Measurements from ENCODE around the gene RAB15.

Gene RAB15

GRCh38 chr14:64954491-64955240 lies 17.5 kb downstream of the RAB15 start:
- no peak for DNase-seq

GRCh38 chr14:64953661-64954060 lies 18.5 kb downstream of the RAB15 start:
- no peak for DNase-seq

GRCh38 chr14:64953310-64953654 lies 18.9 kb downstream of the RAB15 start:
- no peak for DNase-seq

GRCh38 chr14:64952598-64953309 lies 19.4 kb downstream of the RAB15 start:
- no peak for DNase-seq

GRCh38 chr14:64951724-64952123 lies 20.4 kb downstream of the RAB15 start:
- no peak for DNase-seq

- no peak for DNase-seq
Observed at GRCh38 chr14:64951291-64951690, 20.8 kb downstream of the RAB15 start.

GRCh38 chr14:64950889-64951288 lies 21.2 kb downstream of the RAB15 start:
- DNase-seq = no peak

GRCh38 chr14:64948612-64949210 lies 23.4 kb downstream of the RAB15 start:
- no peak for DNase-seq

- DNase-seq = no peak
Observed at GRCh38 chr14:64947710-64948611, 24.2 kb downstream of the RAB15 start.

- DNase-seq = no peak
Observed at GRCh38 chr14:64946310-64947045, 25.7 kb downstream of the RAB15 start.

GRCh38 chr14:64945431-64946178 lies 26.5 kb downstream of the RAB15 start:
- no peak for DNase-seq

GRCh38 chr14:64944861-64945260 lies 27.3 kb downstream of the RAB15 start:
- DNase-seq = no peak

- no peak for DNase-seq
Observed at GRCh38 chr14:64944041-64944440, 28.1 kb downstream of the RAB15 start.

- DNase-seq = no peak
Observed at GRCh38 chr14:64943556-64943955, 28.6 kb downstream of the RAB15 start.

GRCh38 chr14:64942531-64943111 lies 29.5 kb downstream of the RAB15 start, which contains the start of gene GPX2:
TSS of gene GPX2 (minus strand) at chr14:64942745. CDS start at chr14:64942726, 19 bp downstream.
- DNase-seq = no peak

GRCh38 chr14:64940336-64940910 lies 31.7 kb downstream of the RAB15 start:
- no peak for DNase-seq

- no peak for DNase-seq
Observed at GRCh38 chr14:64939817-64940190, 32.3 kb downstream of the RAB15 start.

- no peak for DNase-seq
Observed at GRCh38 chr14:64938972-64939816, 32.9 kb downstream of the RAB15 start.

GRCh38 chr14:64937821-64938193 lies 34.3 kb downstream of the RAB15 start:
- no peak for DNase-seq

All from CD4-positive, alpha-beta T cell treated with Interleukin-4 for 4 hours (primary cell).